Right lobe of liver (tissue), 4 donors: ENCODE measurements around the gene ARVCF.

ENCODE experiments used
- CTCF ChIP-seq, 4 donors: fragments of 200-600 bp in 3 of 4; fragments of 450-650 bp in 1 of 4; IDR thresholded peaks; one replicate each; pipeline versions ENCODE4 v1.5.1 to v1.8.0; 2016 to 2022; ENCODE audit warnings: antibody characterized with exemption in 4 of 4, mild to moderate bottlenecking in 2 of 4
- POLR2A ChIP-seq: fragments of 450-650 bp; IDR thresholded peaks from one replicate; pipeline ENCODE4 v1.6.1; 2017; ENCODE audit warnings: antibody characterized with exemption, mild to moderate bottlenecking
- donor health status: DM: no; HTN: no; CAD: no.
- donor health status: DM: no; HTN: no; CAD: no.
- donor health status: DM: no; HTN: yes; CAD: no.

GRCh38 chr22:20001082-20001638, 15.5 kb downstream of the ARVCF start:
- TF ChIP-seq CTCF (IDR thresholded peaks at IDR 0.05) (no peak), POLR2A (no peak)
